ENCODE results near the gene ABCC8. TPM values are rescaled to one million over a fixed set of nuclear protein-coding genes. Genes with fewer than 3 reads are reported as not detected.
A peak's percentile ranks its signal among the peaks of the same experiment; 100 is the strongest.

Gene ABCC8
- total RNA-seq, 1 donor from 2014 or later: 80.5 TPM

DNA sequence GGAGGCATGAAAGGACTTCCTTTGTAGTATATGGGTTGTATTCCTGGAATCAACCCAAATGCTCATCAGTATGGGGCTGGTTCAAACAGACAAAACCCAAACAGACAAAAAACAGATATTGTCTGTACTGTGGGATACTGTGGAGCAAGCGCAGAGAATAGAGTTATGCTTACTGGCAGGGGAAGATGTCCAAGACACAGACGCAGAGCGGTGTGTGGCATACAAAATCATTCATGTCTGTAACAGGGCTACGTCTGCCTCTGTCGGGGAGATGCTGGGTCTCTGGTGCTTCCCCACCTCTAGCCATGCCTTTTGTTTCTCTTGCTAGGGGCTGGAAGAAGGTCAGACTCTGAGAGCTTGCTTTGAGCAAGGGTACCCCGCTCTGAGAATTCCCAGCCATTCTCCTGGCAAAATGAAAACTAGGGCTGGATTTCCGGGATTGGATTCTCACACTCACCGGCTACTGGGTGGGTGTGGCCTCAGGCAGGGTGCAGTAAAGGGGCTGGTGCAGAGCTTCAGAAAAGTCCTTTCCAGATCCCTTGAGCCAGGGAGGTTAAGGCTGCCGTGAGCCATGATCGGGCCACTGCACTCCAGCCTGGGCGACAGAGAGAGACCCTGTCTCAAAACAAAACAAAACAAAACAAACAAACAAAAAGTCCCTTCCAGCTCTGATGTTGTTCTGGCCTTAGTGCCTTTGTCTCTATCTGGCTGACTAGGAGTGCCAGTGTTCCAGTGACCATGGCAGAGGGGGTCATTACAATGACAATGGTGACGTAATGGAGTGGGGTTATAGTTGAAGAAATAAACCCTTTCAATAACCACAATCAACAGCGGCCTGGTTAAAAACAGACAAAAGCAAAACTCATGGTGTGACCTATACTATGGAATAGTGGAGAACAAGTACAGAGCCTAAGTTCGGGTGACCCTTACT is 2.9 kb upstream of the ABCC8 start:
- Mint-ChIP-seq H3K36me3 (no peaks in the 10 kb centered on the region), H3K4me1 (ENCODE audit: unreplicated experiment) (no peaks in the 10 kb centered on the region), H3K4me3 (no peak overlapping the region), H3K27me3 (peaks cover 65% of the 10 kb centered on the region), H3K27ac (no peak overlapping the region), H3K9me3 (no peaks in the 10 kb centered on the region)
- TF ChIP-seq, protein P1, sequence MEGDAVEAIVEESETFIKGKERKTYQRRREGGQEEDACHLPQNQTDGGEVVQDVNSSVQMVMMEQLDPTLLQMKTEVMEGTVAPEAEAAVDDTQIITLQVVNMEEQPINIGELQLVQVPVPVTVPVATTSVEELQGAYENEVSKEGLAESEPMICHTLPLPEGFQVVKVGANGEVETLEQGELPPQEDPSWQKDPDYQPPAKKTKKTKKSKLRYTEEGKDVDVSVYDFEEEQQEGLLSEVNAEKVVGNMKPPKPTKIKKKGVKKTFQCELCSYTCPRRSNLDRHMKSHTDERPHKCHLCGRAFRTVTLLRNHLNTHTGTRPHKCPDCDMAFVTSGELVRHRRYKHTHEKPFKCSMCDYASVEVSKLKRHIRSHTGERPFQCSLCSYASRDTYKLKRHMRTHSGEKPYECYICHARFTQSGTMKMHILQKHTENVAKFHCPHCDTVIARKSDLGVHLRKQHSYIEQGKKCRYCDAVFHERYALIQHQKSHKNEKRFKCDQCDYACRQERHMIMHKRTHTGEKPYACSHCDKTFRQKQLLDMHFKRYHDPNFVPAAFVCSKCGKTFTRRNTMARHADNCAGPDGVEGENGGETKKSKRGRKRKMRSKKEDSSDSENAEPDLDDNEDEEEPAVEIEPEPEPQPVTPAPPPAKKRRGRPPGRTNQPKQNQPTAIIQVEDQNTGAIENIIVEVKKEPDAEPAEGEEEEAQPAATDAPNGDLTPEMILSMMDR (conservative IDR thresholded peaks at IDR 0.05): no peak
- DNase-seq (ENCODE audit: extremely low spot score, unreplicated experiment): no peak

DNA sequence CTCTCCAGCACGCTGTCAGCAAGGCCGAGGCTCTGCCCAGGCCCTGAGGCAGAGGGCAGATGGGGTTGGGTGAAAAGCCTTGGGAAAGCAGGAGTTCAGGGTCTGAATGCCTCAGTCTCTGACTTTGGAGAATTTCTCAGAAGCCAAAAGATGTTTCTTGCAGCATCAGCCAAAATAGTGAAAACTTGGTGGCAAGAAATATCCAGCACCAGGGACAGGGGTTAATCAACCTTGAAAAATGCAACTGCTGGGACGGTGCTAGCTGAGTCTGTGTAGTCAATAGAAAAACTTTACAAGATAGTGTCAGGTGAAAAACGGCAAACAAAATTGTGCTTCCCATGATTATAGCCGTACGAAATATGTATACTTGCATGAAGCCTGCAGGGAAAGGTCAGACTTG is 1.4 kb upstream of the ABCC8 start:
- H3K4me1 Mint-ChIP-seq (ENCODE audit: unreplicated experiment): no peaks in the 10 kb centered on the region
- peaks cover 77% of the 10 kb centered on the region for H3K27me3 Mint-ChIP-seq

DNA sequence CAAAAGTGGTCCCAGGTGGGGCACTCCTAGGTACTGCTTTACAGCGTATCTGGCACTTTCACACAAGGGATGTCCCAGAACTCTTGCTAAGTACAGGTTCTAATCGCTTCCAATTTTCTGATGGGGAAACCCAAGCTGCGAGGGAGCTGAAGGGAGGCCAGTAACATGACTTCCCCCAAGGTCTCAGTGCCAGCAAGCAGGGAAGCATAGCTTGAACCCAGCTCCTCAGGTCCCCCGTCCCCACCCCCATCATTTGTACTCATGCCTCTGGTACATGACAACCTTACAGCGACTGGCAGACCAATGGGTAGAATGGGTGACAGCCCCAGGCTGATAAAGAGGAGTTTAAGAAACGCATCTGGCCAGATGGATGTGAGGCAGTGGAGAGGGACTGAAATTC is 716 bp upstream of the ABCC8 start:
- peaks cover 3% of the 10 kb centered on the region for H3K36me3 Mint-ChIP-seq
- H3K9me3 Mint-ChIP-seq: no peaks in the 10 kb centered on the region
- TF ChIP-seq, protein P1 (conservative IDR thresholded peaks at IDR 0.05): no peak
- peak overlapping the region; percentile 61 for H3K4me3 Mint-ChIP-seq
- H3K4me1 Mint-ChIP-seq (ENCODE audit: unreplicated experiment): no peaks in the 10 kb centered on the region
- no peak for DNase-seq (ENCODE audit: extremely low spot score, unreplicated experiment)
- H3K27me3 Mint-ChIP-seq: peaks cover 84% of the 10 kb centered on the region
- no peak overlapping the region for H3K27ac Mint-ChIP-seq

More for the DNA sequence above, 1.4 kb upstream of the ABCC8 start:
- Mint-ChIP-seq H3K4me3 (no peak overlapping the region), H3K9me3 (no peaks in the 10 kb centered on the region), H3K36me3 (peaks cover 3% of the 10 kb centered on the region), H3K27ac (no peak overlapping the region)
- no peak for DNase-seq (ENCODE audit: extremely low spot score, unreplicated experiment)
- TF ChIP-seq, protein P1 (conservative IDR thresholded peaks at IDR 0.05): no peak

DNA sequence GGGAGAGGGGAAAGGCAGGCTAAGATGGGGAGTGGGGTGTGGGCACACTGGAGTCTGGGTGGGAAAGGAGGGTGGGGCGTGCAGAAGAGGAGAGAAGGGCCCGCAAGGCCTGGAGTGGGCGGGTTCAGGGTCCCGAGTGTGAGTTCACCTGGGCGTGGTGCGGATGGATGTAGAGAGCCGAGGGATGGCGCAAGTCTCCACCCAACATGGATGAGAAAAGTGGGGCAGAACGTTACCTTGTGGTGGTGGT is 364 bp upstream of the ABCC8 start:
- H3K36me3 Mint-ChIP-seq: peaks cover 3% of the 10 kb centered on the region
- TF ChIP-seq, protein P1 (conservative IDR thresholded peaks at IDR 0.05): no peak
- H3K27me3 Mint-ChIP-seq: peaks cover 85% of the 10 kb centered on the region
- DNase-seq (ENCODE audit: extremely low spot score, unreplicated experiment): no peak
- no peaks in the 10 kb centered on the region for H3K4me1 Mint-ChIP-seq (ENCODE audit: unreplicated experiment)
- no peaks in the 10 kb centered on the region for H3K9me3 Mint-ChIP-seq
- no peak overlapping the region for H3K27ac Mint-ChIP-seq
- H3K4me3 Mint-ChIP-seq: peak overlapping the region; percentile 61

DNA sequence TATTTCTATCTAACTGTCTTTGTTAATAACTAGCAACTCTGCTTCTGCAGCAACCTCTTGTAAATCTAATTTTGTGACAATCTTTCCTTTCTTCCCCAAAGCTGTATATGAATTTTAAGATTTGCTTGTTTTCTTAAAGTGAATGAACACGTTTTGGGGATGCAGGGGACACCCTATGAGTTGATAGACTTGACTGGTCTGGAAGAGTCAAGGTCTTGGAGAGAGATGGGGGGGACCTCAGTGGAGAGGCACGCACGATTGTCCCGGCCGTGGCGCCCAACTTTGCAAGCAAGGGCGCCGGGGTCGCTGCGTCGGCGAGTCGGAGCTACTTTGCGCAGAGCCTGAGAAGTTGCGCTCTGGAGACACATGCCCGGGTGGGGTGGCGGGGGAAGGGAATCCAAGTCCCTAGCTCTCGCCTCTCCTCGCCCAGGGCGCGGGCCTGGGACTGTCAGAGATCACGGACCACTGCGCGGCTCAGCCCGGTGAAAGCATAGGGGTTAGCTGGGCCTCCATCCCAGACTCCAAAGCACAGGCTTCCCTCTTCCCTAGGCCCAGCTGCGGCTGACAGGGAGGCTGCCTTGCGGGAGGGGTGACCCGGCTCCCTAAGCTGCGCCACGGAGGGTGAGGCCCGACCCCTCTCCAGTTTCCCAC is 854 bp downstream of the ABCC8 start:
- no peak for DNase-seq (ENCODE audit: extremely low spot score, unreplicated experiment)
- H3K27me3 Mint-ChIP-seq: peaks cover 90% of the 10 kb centered on the region
- H3K36me3 Mint-ChIP-seq: peaks cover 3% of the 10 kb centered on the region
- no peak overlapping the region for H3K27ac Mint-ChIP-seq
- TF ChIP-seq, protein P1 (conservative IDR thresholded peaks at IDR 0.05): no peak
- no peaks in the 10 kb centered on the region for H3K9me3 Mint-ChIP-seq
- H3K4me3 Mint-ChIP-seq: peak overlapping the region; percentile 85
- H3K4me1 Mint-ChIP-seq (ENCODE audit: unreplicated experiment): no peaks in the 10 kb centered on the region

Data from type B pancreatic cell (in vitro differentiated cells).